Measurements from ENCODE around the gene EMILIN1.

DNA sequence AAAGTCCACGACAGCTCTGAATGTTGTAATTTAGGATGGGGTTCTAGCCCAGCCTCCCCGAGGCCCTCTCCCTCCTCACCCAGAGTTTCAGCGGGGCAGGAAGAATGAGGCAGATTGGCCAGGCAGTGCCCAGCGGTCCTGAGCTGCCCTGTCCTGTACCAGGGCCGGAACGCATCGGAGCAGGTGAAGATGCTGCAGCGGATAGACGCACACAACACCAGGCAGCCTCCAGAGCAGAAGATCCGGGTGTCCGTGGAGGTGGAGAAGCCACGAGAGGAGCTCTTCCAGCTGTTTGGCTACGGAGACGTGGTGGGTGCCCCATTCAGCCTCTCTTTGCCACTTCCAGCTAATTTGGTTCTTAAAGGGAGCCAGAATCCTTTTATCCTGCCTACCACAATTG, 18.9 kb downstream of the EMILIN1 start:
- TF ChIP-seq, protein P1, sequence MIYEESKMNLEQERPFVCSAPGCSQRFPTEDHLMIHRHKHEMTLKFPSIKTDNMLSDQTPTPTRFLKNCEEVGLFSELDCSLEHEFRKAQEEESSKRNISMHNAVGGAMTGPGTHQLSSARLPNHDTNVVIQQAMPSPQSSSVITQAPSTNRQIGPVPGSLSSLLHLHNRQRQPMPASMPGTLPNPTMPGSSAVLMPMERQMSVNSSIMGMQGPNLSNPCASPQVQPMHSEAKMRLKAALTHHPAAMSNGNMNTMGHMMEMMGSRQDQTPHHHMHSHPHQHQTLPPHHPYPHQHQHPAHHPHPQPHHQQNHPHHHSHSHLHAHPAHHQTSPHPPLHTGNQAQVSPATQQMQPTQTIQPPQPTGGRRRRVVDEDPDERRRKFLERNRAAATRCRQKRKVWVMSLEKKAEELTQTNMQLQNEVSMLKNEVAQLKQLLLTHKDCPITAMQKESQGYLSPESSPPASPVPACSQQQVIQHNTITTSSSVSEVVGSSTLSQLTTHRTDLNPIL (CRISPR knock-in tag; IDR thresholded peaks at IDR 0.05; ENCODE audit: low read depth), result no peak
- TF ChIP-seq OSR1 (CRISPR knock-in tag; IDR thresholded peaks at IDR 0.05), result no peak
- TF ChIP-seq BACH2 (CRISPR knock-in tag; IDR thresholded peaks at IDR 0.05; ENCODE audit: borderline replicate concordance), result no peak
- TF ChIP-seq ISL1 (CRISPR knock-in tag; IDR thresholded peaks at IDR 0.05), result no peak
- TF ChIP-seq ARNTL (CRISPR knock-in tag; IDR thresholded peaks at IDR 0.05; ENCODE audit: borderline replicate concordance, low read depth), result no peak
- no peak for TF ChIP-seq CSDC2 (CRISPR knock-in tag; IDR thresholded peaks at IDR 0.05)
- TF ChIP-seq, protein P2, sequence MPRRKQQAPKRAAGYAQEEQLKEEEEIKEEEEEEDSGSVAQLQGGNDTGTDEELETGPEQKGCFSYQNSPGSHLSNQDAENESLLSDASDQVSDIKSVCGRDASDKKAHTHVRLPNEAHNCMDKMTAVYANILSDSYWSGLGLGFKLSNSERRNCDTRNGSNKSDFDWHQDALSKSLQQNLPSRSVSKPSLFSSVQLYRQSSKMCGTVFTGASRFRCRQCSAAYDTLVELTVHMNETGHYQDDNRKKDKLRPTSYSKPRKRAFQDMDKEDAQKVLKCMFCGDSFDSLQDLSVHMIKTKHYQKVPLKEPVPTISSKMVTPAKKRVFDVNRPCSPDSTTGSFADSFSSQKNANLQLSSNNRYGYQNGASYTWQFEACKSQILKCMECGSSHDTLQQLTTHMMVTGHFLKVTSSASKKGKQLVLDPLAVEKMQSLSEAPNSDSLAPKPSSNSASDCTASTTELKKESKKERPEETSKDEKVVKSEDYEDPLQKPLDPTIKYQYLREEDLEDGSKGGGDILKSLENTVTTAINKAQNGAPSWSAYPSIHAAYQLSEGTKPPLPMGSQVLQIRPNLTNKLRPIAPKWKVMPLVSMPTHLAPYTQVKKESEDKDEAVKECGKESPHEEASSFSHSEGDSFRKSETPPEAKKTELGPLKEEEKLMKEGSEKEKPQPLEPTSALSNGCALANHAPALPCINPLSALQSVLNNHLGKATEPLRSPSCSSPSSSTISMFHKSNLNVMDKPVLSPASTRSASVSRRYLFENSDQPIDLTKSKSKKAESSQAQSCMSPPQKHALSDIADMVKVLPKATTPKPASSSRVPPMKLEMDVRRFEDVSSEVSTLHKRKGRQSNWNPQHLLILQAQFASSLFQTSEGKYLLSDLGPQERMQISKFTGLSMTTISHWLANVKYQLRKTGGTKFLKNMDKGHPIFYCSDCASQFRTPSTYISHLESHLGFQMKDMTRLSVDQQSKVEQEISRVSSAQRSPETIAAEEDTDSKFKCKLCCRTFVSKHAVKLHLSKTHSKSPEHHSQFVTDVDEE (CRISPR knock-in tag; IDR thresholded peaks at IDR 0.05), result no peak
- TF ChIP-seq TCF4 (CRISPR knock-in tag; IDR thresholded peaks at IDR 0.05; ENCODE audit: borderline replicate concordance), result no peak
- no peak for TF ChIP-seq ZFP30 (CRISPR knock-in tag; IDR thresholded peaks at IDR 0.05)
- TF ChIP-seq ZNF70 (CRISPR knock-in tag; IDR thresholded peaks at IDR 0.05), result no peak
- TF ChIP-seq, protein P3, sequence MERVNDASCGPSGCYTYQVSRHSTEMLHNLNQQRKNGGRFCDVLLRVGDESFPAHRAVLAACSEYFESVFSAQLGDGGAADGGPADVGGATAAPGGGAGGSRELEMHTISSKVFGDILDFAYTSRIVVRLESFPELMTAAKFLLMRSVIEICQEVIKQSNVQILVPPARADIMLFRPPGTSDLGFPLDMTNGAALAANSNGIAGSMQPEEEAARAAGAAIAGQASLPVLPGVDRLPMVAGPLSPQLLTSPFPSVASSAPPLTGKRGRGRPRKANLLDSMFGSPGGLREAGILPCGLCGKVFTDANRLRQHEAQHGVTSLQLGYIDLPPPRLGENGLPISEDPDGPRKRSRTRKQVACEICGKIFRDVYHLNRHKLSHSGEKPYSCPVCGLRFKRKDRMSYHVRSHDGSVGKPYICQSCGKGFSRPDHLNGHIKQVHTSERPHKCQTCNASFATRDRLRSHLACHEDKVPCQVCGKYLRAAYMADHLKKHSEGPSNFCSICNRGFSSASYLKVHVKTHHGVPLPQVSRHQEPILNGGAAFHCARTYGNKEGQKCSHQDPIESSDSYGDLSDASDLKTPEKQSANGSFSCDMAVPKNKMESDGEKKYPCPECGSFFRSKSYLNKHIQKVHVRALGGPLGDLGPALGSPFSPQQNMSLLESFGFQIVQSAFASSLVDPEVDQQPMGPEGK (CRISPR knock-in tag; IDR thresholded peaks at IDR 0.05; ENCODE audit: borderline replicate concordance), result no peak
